Subcutaneous adipose tissue (tissue), 4 donors: Measurements from ENCODE around the gene GPR137B. TPM values are rescaled to one million over a fixed set of nuclear protein-coding genes. Genes with fewer than 3 reads are reported as not detected.

ENCODE experiments used
- CTCF ChIP-seq: fragments of 450-650 bp; IDR thresholded peaks from one replicate; pipeline ENCODE4 v1.5.1; 2016; ENCODE audit warnings: low read depth, mild to moderate bottlenecking, control low read depth, antibody characterized with exemption, moderate library complexity
- total RNA-seq, 4 donors: library from RNA; depleted of rRNA; stranded (reverse); fragments of >200 nt; gene quantifications; one replicate each; pipeline ENCODE4 v1.1.0, GENCODE V29; 2016

GPR137B gene, protein sequence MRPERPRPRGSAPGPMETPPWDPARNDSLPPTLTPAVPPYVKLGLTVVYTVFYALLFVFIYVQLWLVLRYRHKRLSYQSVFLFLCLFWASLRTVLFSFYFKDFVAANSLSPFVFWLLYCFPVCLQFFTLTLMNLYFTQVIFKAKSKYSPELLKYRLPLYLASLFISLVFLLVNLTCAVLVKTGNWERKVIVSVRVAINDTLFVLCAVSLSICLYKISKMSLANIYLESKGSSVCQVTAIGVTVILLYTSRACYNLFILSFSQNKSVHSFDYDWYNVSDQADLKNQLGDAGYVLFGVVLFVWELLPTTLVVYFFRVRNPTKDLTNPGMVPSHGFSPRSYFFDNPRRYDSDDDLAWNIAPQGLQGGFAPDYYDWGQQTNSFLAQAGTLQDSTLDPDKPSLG
- total RNA-seq = 10 to 100 TPM in 3 of 4 donors, 1 to 10 TPM in 1; 6.6 to 68.7 (median 24.6) TPM

- no peak for TF ChIP-seq CTCF
Measured at GRCh38 chr1:236142253-236143103, at the start of gene GPR137B. Gene GPR137B, plus strand, starts transcription at chr1:236142539. Its CDS starts 84 bp downstream, at chr1:236142623.

DNA sequence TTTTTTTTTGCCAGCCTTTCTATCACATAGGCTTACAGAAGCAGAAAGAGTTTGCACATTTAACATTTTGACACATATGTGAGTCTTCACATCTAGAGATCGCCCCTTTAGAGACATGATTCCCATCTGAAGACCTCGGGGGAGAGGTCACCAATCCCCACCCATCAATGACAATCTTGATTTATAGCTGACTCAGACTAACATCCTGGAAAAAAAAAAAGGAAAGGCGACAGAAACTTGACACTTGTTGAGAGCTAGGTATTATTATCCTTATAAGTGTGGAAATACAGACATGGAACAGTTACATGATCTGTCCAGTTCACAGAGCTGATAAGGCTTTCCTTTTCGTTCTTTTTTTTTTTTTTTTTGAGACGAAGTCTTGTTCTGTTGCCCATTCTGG lies 49.4 kb upstream of the GPR137B start:
- TF ChIP-seq CTCF = no peak

DNA sequence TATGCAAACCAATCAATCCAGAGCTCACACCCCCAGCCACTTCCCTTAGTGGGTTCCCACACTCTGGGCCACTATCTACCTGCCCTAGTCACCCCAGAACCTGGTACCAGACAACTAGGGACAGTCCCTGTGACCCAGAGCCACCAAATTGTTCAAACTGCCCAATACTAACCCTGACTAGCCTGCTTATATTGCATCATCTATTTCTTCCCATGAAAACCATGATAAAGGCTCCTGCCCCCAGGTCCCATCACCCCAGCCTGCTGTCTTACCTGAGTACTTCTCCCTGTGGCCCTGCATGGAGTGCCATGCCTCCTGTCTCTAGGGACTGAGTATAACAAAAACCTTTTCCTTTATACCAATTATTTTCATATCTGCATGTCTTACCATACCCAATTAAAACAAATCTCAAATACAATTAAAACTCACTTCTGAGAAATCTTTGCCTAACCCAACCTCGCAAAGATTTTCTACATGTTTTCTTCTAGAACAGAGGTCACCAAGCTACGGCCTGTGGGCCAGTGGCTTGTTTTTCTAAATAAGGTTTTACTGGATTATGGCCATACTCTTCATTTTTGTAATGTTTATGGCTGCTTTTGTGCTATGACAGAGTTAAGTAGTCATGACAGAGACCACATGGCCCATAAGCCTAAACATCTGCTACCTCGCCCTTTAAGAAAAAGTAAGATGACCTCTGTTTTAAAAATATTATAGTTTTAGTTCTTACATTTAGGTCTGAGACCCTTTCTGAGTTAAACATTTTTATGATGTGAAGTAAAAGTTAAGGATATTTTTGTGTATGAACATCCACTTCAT lies 46.4 kb upstream of the GPR137B start:
- no peak for TF ChIP-seq CTCF

DNA sequence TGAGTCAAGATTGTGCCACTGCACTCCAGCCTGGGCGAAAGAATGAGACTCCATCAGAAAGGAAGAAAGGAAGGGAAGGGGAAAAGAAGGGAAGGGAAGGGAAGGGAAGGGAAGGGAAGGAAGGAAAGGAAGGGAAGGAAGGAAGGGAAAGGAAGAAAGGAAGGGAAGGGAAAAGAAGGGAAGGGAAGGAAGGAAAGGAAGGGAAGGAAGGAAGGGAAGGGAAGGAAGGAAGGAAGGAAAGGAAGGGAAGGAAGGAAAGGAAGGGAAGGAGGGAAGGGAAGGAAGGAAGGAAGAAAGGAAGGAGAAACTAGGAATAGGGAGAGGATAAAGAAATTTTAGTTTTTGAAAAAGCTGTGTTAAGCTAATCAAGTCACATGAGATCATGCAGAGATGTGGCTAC lies 44.1 kb upstream of the GPR137B start:
- TF ChIP-seq CTCF = no peak

DNA sequence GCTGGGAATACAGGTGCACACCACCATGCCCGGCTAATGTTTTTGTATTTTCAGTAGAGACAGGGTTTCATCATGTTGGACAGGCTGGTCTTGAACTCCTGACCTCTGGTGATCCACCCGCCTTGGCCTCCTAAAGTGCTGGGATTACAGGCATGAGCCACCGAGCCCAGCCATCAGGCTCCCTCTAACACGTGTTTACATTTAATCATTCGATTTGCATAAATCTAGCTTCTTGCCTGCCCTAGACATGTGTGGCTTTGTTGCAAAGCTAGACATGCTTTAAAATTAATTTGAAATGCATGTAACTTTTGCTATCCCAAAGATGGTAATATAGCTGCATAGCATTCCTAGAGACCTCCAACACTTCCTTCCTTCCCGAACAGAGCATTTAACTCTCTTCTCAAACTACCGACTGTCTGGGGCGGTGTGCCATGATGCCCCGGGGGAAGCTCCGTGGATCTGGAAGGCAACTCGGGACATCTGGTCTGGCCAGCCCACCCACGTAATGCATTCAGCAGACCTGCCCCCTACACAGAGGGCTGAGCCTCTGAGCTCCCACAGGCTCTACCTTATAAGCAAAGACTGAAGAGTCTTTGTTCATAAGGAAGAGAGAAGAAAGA lies 42.9 kb upstream of the GPR137B start:
- TF ChIP-seq CTCF = no peak

DNA sequence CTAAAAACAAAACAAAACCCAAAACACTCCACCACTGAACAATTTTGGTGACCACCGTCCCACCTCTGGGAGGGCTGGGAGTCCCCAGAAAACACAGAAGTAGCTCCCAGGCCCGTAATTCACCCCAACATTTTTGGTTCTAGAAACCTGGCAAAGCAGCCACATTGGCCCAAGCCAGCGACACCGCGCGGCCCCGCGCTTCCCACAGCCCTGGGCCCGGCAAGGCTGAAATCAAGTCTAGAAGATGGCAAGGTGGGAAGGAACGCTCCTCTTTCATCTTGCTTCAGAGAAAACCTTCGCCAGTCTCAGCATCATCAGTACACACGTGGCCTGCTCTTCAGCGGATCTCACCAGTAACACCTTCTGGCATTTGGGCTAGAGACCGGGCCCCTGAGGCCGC lies 41.5 kb upstream of the GPR137B start:
- TF ChIP-seq CTCF = no peak
